Smooth muscle cell (in vitro differentiated cells): Measurements from ENCODE around the gene SLF2. TPM values are rescaled to one million over a fixed set of nuclear protein-coding genes. Genes with fewer than 3 reads are reported as not detected.

Experiments used
- DNase-seq: peaks from one replicate; lab custom pipeline; 2025; ENCODE audit not compliant: unreplicated experiment; lab: John Stamatoyannopoulos, UW
- H2AFZ ChIP-seq: fragments of 200-600 bp; sonication (generic); 2 replicates; pipeline ENCODE4 v1.6.0; 2016; ENCODE audit warnings: antibody characterized with exemption, low read depth, mild to moderate bottlenecking
- H3F3A ChIP-seq: fragments of 200-600 bp; sonication (generic); 2 replicates; pipeline ENCODE4 v1.6.0; 2017; ENCODE audit warnings: antibody characterized with exemption, low read depth
- H3K27ac ChIP-seq: fragments of 200-600 bp; sonication (generic); 2 replicates; pipeline ENCODE4 v1.5.1; 2016; ENCODE audit warnings: low read depth, mild to moderate bottlenecking
- H3K27me3 ChIP-seq: fragments of 200-600 bp; sonication (generic); 2 replicates; pipeline ENCODE4 v1.6.1; 2016; ENCODE audit warnings: low read depth, mild to moderate bottlenecking
- H3K36me3 ChIP-seq: fragments of 200-600 bp; sonication (generic); 2 replicates; pipeline ENCODE4 v1.5.1; 2016; ENCODE audit warnings: low read depth
- H3K4me1 ChIP-seq: fragments of 200-600 bp; sonication (generic); 2 replicates; pipeline ENCODE4 v1.5.1; 2016; ENCODE audit warnings: low read depth
- H3K4me2 ChIP-seq: fragments of 200-600 bp; sonication (generic); 2 replicates; pipeline ENCODE4 v1.6.0; 2016; ENCODE audit warnings: mild to moderate bottlenecking
- H3K4me3 ChIP-seq: fragments of 200-600 bp; sonication (generic); 2 replicates; pipeline ENCODE4 v1.5.1; 2016; ENCODE audit warnings: mild to moderate bottlenecking
- H3K79me2 ChIP-seq: fragments of 200-600 bp; sonication (generic); 2 replicates; pipeline ENCODE4 v1.6.0; 2016; ENCODE audit warnings: low read depth, mild to moderate bottlenecking
- H3K9ac ChIP-seq: fragments of 200-600 bp; sonication (generic); 2 replicates; pipeline ENCODE4 v1.6.0; 2016; ENCODE audit warnings: low read depth
- H3K9me3 ChIP-seq: fragments of 200-600 bp; sonication (generic); replicated peaks from 2 replicates; pipeline ENCODE4 v1.5.1; 2016; ENCODE audit warnings: low read depth
- H4K20me1 ChIP-seq: fragments of 200-600 bp; sonication (generic); 2 replicates; pipeline ENCODE4 v1.6.0; 2016; ENCODE audit warnings: low read depth
- CTCF ChIP-seq: fragments of 200-600 bp; sonication (generic); IDR thresholded peaks from 2 replicates; pipeline ENCODE4 v1.5.1; 2017; ENCODE audit warnings: borderline replicate concordance, mild to moderate bottlenecking, antibody characterized with exemption; ENCODE audit not compliant: insufficient read depth, poor library complexity, severe bottlenecking
- WGBS: methylation state at CpG from one replicate; pipeline ENCODE4 v1.1.7; 2016; ENCODE audit warnings: low lambda C conversion rate; 5-methylcytosine and 5-hydroxymethylcytosine counted together
- polyA plus RNA-seq: library from polyadenylated mRNA; unstranded; fragments of >200 nt; fragmentation: Nextera tagmentation; extraction: Ambion mirVana; gene quantifications from 2 replicates; pipeline ENCODE4 v1.2.1, GENCODE V29; 2016
- total RNA-seq: library from RNA; depleted of rRNA; stranded (reverse); fragments of >200 nt; gene quantifications from 2 replicates; pipeline ENCODE4 v1.2.3, GENCODE V29; 2014

The SLF2 gene
- total and polyA plus RNA-seq, 2 experiments from 2014 or later, result 8.1 to 24.9 TPM

GRCh38 chr10:100886091-100886490 is 26.7 kb upstream of the SLF2 start:
- H3K27me3 ChIP-seq, result no peaks in the 10 kb centered on the region
- H3K79me2 ChIP-seq, result no peaks in the 10 kb centered on the region
- H3K27ac ChIP-seq, result no peak overlapping the region
- no peak overlapping the region for H3K4me3 ChIP-seq
- H3K9ac ChIP-seq, result no peak overlapping the region
- H4K20me1 ChIP-seq, result no peaks in the 10 kb centered on the region
- H3K9me3 ChIP-seq, result no peaks in the 10 kb centered on the region
- H3K4me2 ChIP-seq, result no peak overlapping the region
- no peak overlapping the region for H2AFZ ChIP-seq
- no peak for DNase-seq
- peaks cover 17% of the 10 kb centered on the region for H3K4me1 ChIP-seq
- TF ChIP-seq CTCF, result no peak
- peaks cover 3% of the 10 kb centered on the region for H3F3A ChIP-seq
- H3K36me3 ChIP-seq, result no peaks in the 10 kb centered on the region
- WGBS, result 90% methylated on average over 3 of the region's 3 CpGs

- Histone ChIP-seq H4K20me1 (no peaks in the 10 kb centered on the region), H2AFZ (no peak overlapping the region), H3K4me2 (no peak overlapping the region), H3K27ac (no peak overlapping the region), H3K79me2 (no peaks in the 10 kb centered on the region), H3K27me3 (no peaks in the 10 kb centered on the region), H3K36me3 (no peaks in the 10 kb centered on the region), H3K4me1 (peaks cover 19% of the 10 kb centered on the region), H3F3A (peaks cover 7% of the 10 kb centered on the region), H3K9me3 (no peaks in the 10 kb centered on the region), H3K4me3 (no peak overlapping the region), H3K9ac (no peak overlapping the region)
- 90% methylated on average over 5 of the region's 5 CpGs for WGBS
- DNase-seq, result no peak
- no peak for TF ChIP-seq CTCF
Observed at GRCh38 chr10:100886521-100886920, 26.2 kb upstream of the SLF2 start.

GRCh38 chr10:100886963-100887362 is 25.8 kb upstream of the SLF2 start:
- H3K27me3 ChIP-seq, result no peaks in the 10 kb centered on the region
- peaks cover 15% of the 10 kb centered on the region for H3K4me1 ChIP-seq
- no peaks in the 10 kb centered on the region for H3K36me3 ChIP-seq
- H3K9ac ChIP-seq, result no peak overlapping the region
- no peaks in the 10 kb centered on the region for H3K79me2 ChIP-seq
- no peak overlapping the region for H3K27ac ChIP-seq
- WGBS, result 53% methylated on average over 6 of the region's 6 CpGs
- no peak for DNase-seq
- no peak for TF ChIP-seq CTCF
- H3K9me3 ChIP-seq, result no peaks in the 10 kb centered on the region
- H3K4me3 ChIP-seq, result no peak overlapping the region
- H3K4me2 ChIP-seq, result no peak overlapping the region
- H3F3A ChIP-seq, result peaks cover 8% of the 10 kb centered on the region
- no peaks in the 10 kb centered on the region for H4K20me1 ChIP-seq
- no peak overlapping the region for H2AFZ ChIP-seq

GRCh38 chr10:100887761-100888296 is 24.9 kb upstream of the SLF2 start:
- no peak overlapping the region for H3K4me2 ChIP-seq
- H4K20me1 ChIP-seq, result no peaks in the 10 kb centered on the region
- DNase-seq, result no peak
- peaks cover 14% of the 10 kb centered on the region for H3K4me1 ChIP-seq
- TF ChIP-seq CTCF, result no peak
- no peak overlapping the region for H3K4me3 ChIP-seq
- H3K36me3 ChIP-seq, result no peaks in the 10 kb centered on the region
- no peak overlapping the region for H3K9ac ChIP-seq
- no peak overlapping the region for H3K27ac ChIP-seq
- peaks cover 8% of the 10 kb centered on the region for H3F3A ChIP-seq
- H3K79me2 ChIP-seq, result no peaks in the 10 kb centered on the region
- H3K27me3 ChIP-seq, result no peaks in the 10 kb centered on the region
- WGBS, result 84% methylated on average over 14 of the region's 14 CpGs
- H3K9me3 ChIP-seq, result no peaks in the 10 kb centered on the region
- no peak overlapping the region for H2AFZ ChIP-seq
